ENCODE measurements around the gene POLR1C.
"Not testable (repeated sequence)": the region's sequence is repeated elsewhere in the genome, so short reads cannot be mapped to it uniquely, and the experiment has no call there.

Gene POLR1C

GRCh38 chr6:43515808-43516207 lies 1.1 kb upstream of the POLR1C start:
- peaks cover 27% of the 10 kb centered on the region for H3K4me1 ChIP-seq (ENCODE audit: control insufficient read depth, insufficient read depth, low read length)
- peak overlapping the region; percentile 92 for H3K9ac ChIP-seq (ENCODE audit: low read length)
- peak overlapping the region; percentile 95 for H3K4me3 ChIP-seq (ENCODE audit: low read length)
- DNase-seq (ENCODE audit: low read depth), result no peak
- H3K27me3 ChIP-seq (replicated peaks; ENCODE audit: control insufficient read depth, insufficient read depth, low read length), result no peaks in the 10 kb centered on the region
- no peaks in the 10 kb centered on the region for H3K9me3 ChIP-seq (ENCODE audit: control insufficient read depth, low read length)
- peaks cover 61% of the 10 kb centered on the region for H3K36me3 ChIP-seq (ENCODE audit: control insufficient read depth, insufficient read depth, low read length, severe bottlenecking)

DNA sequence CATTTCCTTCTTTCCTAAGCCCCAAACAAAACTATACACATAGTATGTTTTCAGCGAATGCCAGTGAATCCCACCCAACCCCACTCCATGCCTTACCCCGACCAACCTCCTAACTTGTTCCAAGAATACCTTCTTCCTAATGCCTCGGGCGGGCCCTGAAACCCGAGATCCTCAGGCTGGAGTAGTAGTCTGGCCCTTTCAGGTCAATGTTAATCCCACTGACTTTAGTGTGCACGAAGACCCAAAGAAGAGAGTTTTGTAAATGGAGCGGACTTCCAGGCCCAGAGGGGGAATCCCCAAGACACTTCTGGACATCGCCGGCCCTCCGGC lies 557 bp upstream of the POLR1C start:
- peak overlapping the region; percentile 95 for H3K4me3 ChIP-seq (ENCODE audit: low read length)
- peak overlapping the region; percentile 92 for H3K9ac ChIP-seq (ENCODE audit: low read length)
- peaks cover 27% of the 10 kb centered on the region for H3K4me1 ChIP-seq (ENCODE audit: control insufficient read depth, insufficient read depth, low read length)
- H3K27me3 ChIP-seq (replicated peaks; ENCODE audit: control insufficient read depth, insufficient read depth, low read length), result no peaks in the 10 kb centered on the region
- peaks cover 61% of the 10 kb centered on the region for H3K36me3 ChIP-seq (ENCODE audit: control insufficient read depth, insufficient read depth, low read length, severe bottlenecking)
- DNase-seq (ENCODE audit: low read depth), result peak; percentile 73
- H3K9me3 ChIP-seq (ENCODE audit: control insufficient read depth, low read length), result no peaks in the 10 kb centered on the region

- H3K9ac ChIP-seq (ENCODE audit: low read length), result peak overlapping the region; percentile 92
- peak overlapping the region; percentile 95 for H3K4me3 ChIP-seq (ENCODE audit: low read length)
- no peak for DNase-seq (ENCODE audit: low read depth)
- H3K36me3 ChIP-seq (ENCODE audit: control insufficient read depth, insufficient read depth, low read length, severe bottlenecking), result peaks cover 61% of the 10 kb centered on the region
- H3K27me3 ChIP-seq (replicated peaks; ENCODE audit: control insufficient read depth, insufficient read depth, low read length), result no peaks in the 10 kb centered on the region
- H3K9me3 ChIP-seq (ENCODE audit: control insufficient read depth, low read length), result no peaks in the 10 kb centered on the region
- H3K4me1 ChIP-seq (ENCODE audit: control insufficient read depth, insufficient read depth, low read length), result peaks cover 27% of the 10 kb centered on the region
Observed at GRCh38 chr6:43517505-43518357, 842 bp downstream of the POLR1C start.

DNA sequence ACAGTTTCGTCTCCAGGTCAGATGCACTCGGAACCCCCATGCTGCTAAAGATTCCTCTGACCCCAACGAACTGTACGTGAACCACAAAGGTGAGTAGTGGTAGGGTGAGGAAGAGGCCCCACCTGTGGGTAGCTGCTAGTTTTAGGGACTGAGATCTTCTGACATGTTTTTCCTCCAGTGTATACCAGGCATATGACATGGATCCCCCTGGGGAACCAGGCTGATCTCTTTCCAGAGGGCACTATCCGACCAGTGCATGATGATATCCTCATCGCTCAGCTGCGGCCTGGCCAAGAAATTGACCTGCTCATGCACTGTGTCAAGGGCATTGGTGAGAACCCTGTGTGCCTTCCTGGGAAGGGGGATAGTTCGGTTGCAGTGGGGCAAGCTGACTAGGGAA lies 3.2 kb downstream of the POLR1C start:
- peaks cover 64% of the 10 kb centered on the region for H3K36me3 ChIP-seq (ENCODE audit: control insufficient read depth, insufficient read depth, low read length, severe bottlenecking)
- DNase-seq (ENCODE audit: low read depth), result no peak
- H3K9ac ChIP-seq (ENCODE audit: low read length), result no peak overlapping the region
- H3K27me3 ChIP-seq (replicated peaks; ENCODE audit: control insufficient read depth, insufficient read depth, low read length), result no peaks in the 10 kb centered on the region
- H3K4me1 ChIP-seq (ENCODE audit: control insufficient read depth, insufficient read depth, low read length), result peaks cover 27% of the 10 kb centered on the region
- H3K9me3 ChIP-seq (ENCODE audit: control insufficient read depth, low read length), result no peaks in the 10 kb centered on the region
- H3K4me3 ChIP-seq (ENCODE audit: low read length), result no peak overlapping the region

GRCh38 chr6:43521836-43522235 lies 4.9 kb downstream of the POLR1C start:
- H3K36me3 ChIP-seq (ENCODE audit: control insufficient read depth, insufficient read depth, low read length, severe bottlenecking), result peaks cover 77% of the 10 kb centered on the region
- no peaks in the 10 kb centered on the region for H3K9me3 ChIP-seq (ENCODE audit: control insufficient read depth, low read length)
- DNase-seq (ENCODE audit: low read depth), result no peak
- no peak overlapping the region for H3K9ac ChIP-seq (ENCODE audit: low read length)
- H3K4me1 ChIP-seq (ENCODE audit: control insufficient read depth, insufficient read depth, low read length), result peaks cover 16% of the 10 kb centered on the region
- H3K4me3 ChIP-seq (ENCODE audit: low read length), result no peak overlapping the region
- H3K27me3 ChIP-seq (replicated peaks; ENCODE audit: control insufficient read depth, insufficient read depth, low read length), result no peaks in the 10 kb centered on the region

DNA sequence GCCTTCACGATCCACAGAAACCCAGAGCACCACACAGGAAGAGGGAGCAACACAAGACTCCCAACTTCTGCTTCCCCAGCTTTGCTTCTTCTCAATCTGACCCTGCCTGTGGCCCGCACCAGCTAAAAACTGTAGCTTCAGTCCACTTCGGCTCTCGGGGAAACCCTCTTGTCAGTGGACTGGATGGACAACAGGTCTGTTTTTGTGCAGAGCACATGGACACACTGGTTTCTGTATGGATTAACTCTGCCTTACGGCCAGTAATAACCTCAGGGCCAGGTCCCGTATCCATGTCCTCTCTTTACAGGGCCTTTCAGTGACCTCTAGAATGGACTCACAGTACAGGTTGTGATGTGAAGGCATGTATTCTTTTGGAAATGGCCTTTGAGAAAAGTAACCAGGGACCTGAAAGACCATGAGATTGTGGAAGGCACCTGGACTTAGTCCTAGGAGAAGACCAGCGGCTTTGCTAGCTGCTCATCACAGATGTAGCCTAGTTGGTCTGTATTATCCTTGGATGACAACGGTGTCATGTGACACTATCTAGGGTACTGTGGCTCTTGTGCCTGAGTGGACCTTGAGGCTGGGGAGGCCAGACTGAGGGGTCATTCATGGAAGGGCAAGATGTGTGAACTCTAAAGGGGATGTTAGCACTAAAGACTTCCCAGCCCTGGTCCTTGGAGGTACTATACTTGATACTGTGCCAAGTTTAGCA lies 5.8 kb downstream of the POLR1C start:
- DNase-seq (ENCODE audit: low read depth), result no peak
- H3K4me3 ChIP-seq (ENCODE audit: low read length), result no peak overlapping the region
- H3K4me1 ChIP-seq (ENCODE audit: control insufficient read depth, insufficient read depth, low read length), result peaks cover 15% of the 10 kb centered on the region
- H3K36me3 ChIP-seq (ENCODE audit: control insufficient read depth, insufficient read depth, low read length, severe bottlenecking), result peaks cover 85% of the 10 kb centered on the region
- H3K27me3 ChIP-seq (replicated peaks; ENCODE audit: control insufficient read depth, insufficient read depth, low read length), result no peaks in the 10 kb centered on the region
- no peaks in the 10 kb centered on the region for H3K9me3 ChIP-seq (ENCODE audit: control insufficient read depth, low read length)
- no peak overlapping the region for H3K9ac ChIP-seq (ENCODE audit: low read length)

DNA sequence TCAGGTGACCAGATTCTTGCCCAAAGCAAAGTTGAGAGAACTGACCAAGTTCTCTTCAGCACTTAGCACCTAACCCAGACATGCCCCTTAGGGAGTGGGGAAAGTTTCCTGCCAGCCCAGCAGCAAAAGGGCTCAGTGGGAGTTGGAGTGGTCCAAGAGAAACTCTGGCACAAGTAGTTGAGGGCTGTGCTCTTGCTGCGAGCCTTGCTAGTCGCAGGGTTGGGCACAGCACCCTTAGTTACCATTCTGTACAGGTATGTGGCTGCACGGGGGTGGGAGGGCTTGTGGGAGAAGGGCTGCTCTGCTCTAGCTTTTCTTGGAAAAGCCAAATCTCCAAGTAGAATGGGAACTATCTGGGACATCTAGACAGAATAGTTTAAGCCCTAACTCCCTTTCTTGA lies 6.4 kb downstream of the POLR1C start:
- Histone ChIP-seq H3K9ac (ENCODE audit: low read length) (no peak overlapping the region), H3K27me3 (replicated peaks; ENCODE audit: control insufficient read depth, insufficient read depth, low read length) (no peaks in the 10 kb centered on the region), H3K9me3 (ENCODE audit: control insufficient read depth, low read length) (no peaks in the 10 kb centered on the region), H3K4me3 (ENCODE audit: low read length) (no peak overlapping the region), H3K4me1 (ENCODE audit: control insufficient read depth, insufficient read depth, low read length) (peaks cover 9% of the 10 kb centered on the region), H3K36me3 (ENCODE audit: control insufficient read depth, insufficient read depth, low read length, severe bottlenecking) (peaks cover 91% of the 10 kb centered on the region)
- DNase-seq (ENCODE audit: low read depth), result no peak

- no peak for DNase-seq (ENCODE audit: low read depth)
- Histone ChIP-seq H3K9me3 (ENCODE audit: control insufficient read depth, low read length) (no peaks in the 10 kb centered on the region), H3K4me1 (ENCODE audit: control insufficient read depth, insufficient read depth, low read length) (no peaks in the 10 kb centered on the region), H3K4me3 (ENCODE audit: low read length) (no peak overlapping the region), H3K9ac (ENCODE audit: low read length) (no peak overlapping the region), H3K27me3 (replicated peaks; ENCODE audit: control insufficient read depth, insufficient read depth, low read length) (no peaks in the 10 kb centered on the region), H3K36me3 (ENCODE audit: control insufficient read depth, insufficient read depth, low read length, severe bottlenecking) (peaks cover 97% of the 10 kb centered on the region)
Observed at GRCh38 chr6:43524483-43524961, 7.6 kb downstream of the POLR1C start.

GRCh38 chr6:43532201-43532600 lies 15.3 kb downstream of the POLR1C start:
- DNase-seq (ENCODE audit: low read depth), result no peak

DNA sequence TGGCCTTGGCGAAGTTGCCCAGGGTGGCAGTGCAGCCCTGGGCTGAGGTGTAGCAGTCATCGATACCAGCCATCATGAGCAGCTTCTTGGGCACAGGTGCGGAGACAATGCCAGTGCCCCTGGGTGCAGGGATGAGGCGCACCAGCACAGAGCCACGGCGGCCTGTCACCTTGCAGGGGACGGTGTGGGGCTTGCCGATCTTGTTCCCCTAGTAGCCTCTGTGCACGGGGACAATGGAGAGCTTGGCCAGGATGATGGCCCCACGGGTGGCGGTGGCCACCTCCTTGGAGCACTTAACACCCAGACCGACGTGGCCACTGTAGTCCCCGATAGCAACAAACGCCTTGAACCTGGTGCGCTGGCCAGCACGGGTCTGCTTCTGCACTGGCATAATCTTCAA lies 22.1 kb downstream of the POLR1C start:
- not testable (repeated sequence) for DNase-seq (ENCODE audit: low read depth); H3K9ac ChIP-seq (ENCODE audit: low read length); H3K27me3 ChIP-seq (replicated peaks; ENCODE audit: control insufficient read depth, insufficient read depth, low read length); H3K4me1 ChIP-seq (ENCODE audit: control insufficient read depth, insufficient read depth, low read length); H3K9me3 ChIP-seq (ENCODE audit: control insufficient read depth, low read length); H3K4me3 ChIP-seq (ENCODE audit: low read length)
- peaks cover 50% of the 10 kb centered on the region for H3K36me3 ChIP-seq (ENCODE audit: control insufficient read depth, insufficient read depth, low read length, severe bottlenecking)

More at GRCh38 chr6:43532201-43532600, 15.3 kb downstream of the POLR1C start:
- Histone ChIP-seq H3K27me3 (replicated peaks; ENCODE audit: control insufficient read depth, insufficient read depth, low read length) (no peaks in the 10 kb centered on the region), H3K4me1 (ENCODE audit: control insufficient read depth, insufficient read depth, low read length) (no peaks in the 10 kb centered on the region), H3K4me3 (ENCODE audit: low read length) (no peak overlapping the region), H3K36me3 (ENCODE audit: control insufficient read depth, insufficient read depth, low read length, severe bottlenecking) (peaks cover 68% of the 10 kb centered on the region), H3K9me3 (ENCODE audit: control insufficient read depth, low read length) (no peaks in the 10 kb centered on the region), H3K9ac (ENCODE audit: low read length) (no peak overlapping the region)

GRCh38 chr6:43539409-43539808 lies 22.5 kb downstream of the POLR1C start:
- H3K9me3 ChIP-seq (ENCODE audit: control insufficient read depth, low read length); H3K4me1 ChIP-seq (ENCODE audit: control insufficient read depth, insufficient read depth, low read length); DNase-seq (ENCODE audit: low read depth); H3K9ac ChIP-seq (ENCODE audit: low read length); H3K4me3 ChIP-seq (ENCODE audit: low read length); H3K27me3 ChIP-seq (replicated peaks; ENCODE audit: control insufficient read depth, insufficient read depth, low read length): not testable (repeated sequence)
- peaks cover 50% of the 10 kb centered on the region for H3K36me3 ChIP-seq (ENCODE audit: control insufficient read depth, insufficient read depth, low read length, severe bottlenecking)
